Activated naive CD8-positive, alpha-beta T cell treated with anti-CD3 and anti-CD28 coated beads, Interleukin-2, amount 50 U/mL, for 16 hours (primary cell): ENCODE measurements around the gene ORC6.

Experiments
- DNase-seq: peaks from one replicate; pipeline ENCODE4 v3.0.0-alpha.2; 2020; ENCODE audit warnings: low read depth, low spot score

Gene ORC6

GRCh38 chr16:46731691-46732555, 42.5 kb downstream of the ORC6 start:
- DNase-seq: no peak

- no peak for DNase-seq
Measured at GRCh38 chr16:46732561-46732960, 43.1 kb downstream of the ORC6 start.

- DNase-seq: no peak
Measured at GRCh38 chr16:46733319-46733830, 43.9 kb downstream of the ORC6 start.

GRCh38 chr16:46736695-46737094, 47.2 kb downstream of the ORC6 start:
- no peak for DNase-seq

- DNase-seq: no peak
Measured at GRCh38 chr16:46737621-46738214, 48.3 kb downstream of the ORC6 start.

GRCh38 chr16:46739934-46740333, 50.5 kb downstream of the ORC6 start:
- no peak for DNase-seq

GRCh38 chr16:46743232-46743719, 53.8 kb downstream of the ORC6 start:
- no peak for DNase-seq

- DNase-seq: no peak
Measured at GRCh38 chr16:46745617-46746016, 56.2 kb downstream of the ORC6 start.

- DNase-seq: no peak
Measured at GRCh38 chr16:46746821-46747776, 57.6 kb downstream of the ORC6 start.
